ENCODE results near the gene SAMD1.

GRCh38 chr19:14078411-14078810 lies 12.1 kb downstream of the SAMD1 start:
- no peak for TF ChIP-seq CTCF (IDR thresholded peaks at IDR 0.05 in 8 of 11, conservative IDR thresholded peaks at IDR 0.05 in 3 of 11)
- no peak for TF ChIP-seq POLR2AphosphoS5 (IDR thresholded peaks at IDR 0.05)
